Urinary bladder (tissue), 4 donors: ENCODE data around the gene DENND4C. TPM values are rescaled to one million over a fixed set of nuclear protein-coding genes. Genes with fewer than 3 reads are reported as not detected.
"Not testable (repeated sequence)": the region's sequence is repeated elsewhere in the genome, so short reads cannot be mapped to it uniquely, and the experiment has no call there.

Experiments used
- DNase-seq: peaks from one replicate; pipeline ENCODE4 v3.0.0-alpha.2; 2015; ENCODE audit errors: extremely low spot score
- H3K27ac ChIP-seq: one replicate; pipeline ENCODE4 v1.5.1; 2013; ENCODE audit warnings: low read depth, mild to moderate bottlenecking, moderate library complexity
- H3K36me3 ChIP-seq: one replicate; pipeline ENCODE4 v1.6.1; 2013; ENCODE audit warnings: mild to moderate bottlenecking, moderate library complexity; ENCODE audit not compliant: insufficient read depth
- H3K4me1 ChIP-seq: one replicate; pipeline ENCODE4 v1.6.1; 2013; ENCODE audit warnings: mild to moderate bottlenecking, moderate library complexity; ENCODE audit not compliant: insufficient read depth
- H3K4me3 ChIP-seq: one replicate; pipeline ENCODE4 v1.5.1; 2013; ENCODE audit warnings: low read depth, low read length
- WGBS: extraction: QIAGEN DNeasy Blood & Tissue Kit; methylation state at CpG from one replicate; pipeline ENCODE4 v1.1.7; 2013; 5-methylcytosine and 5-hydroxymethylcytosine counted together
- polyA plus RNA-seq: library from polyadenylated mRNA; stranded (reverse); fragments of 200-250 nt; gene quantifications from one replicate; pipeline ENCODE4 v1.2.3, GENCODE V29; 2013
- total RNA-seq: library from RNA; depleted of rRNA; stranded (reverse); fragments of >200 nt; gene quantifications from one replicate; pipeline ENCODE4 v1.2.3, GENCODE V29; 2014
- donor health status: healthy with polysubstance abuse.
- donor health status: healthy.

Gene DENND4C
- total RNA-seq (196 TPM), polyA plus RNA-seq (27.7 TPM)

DNA sequence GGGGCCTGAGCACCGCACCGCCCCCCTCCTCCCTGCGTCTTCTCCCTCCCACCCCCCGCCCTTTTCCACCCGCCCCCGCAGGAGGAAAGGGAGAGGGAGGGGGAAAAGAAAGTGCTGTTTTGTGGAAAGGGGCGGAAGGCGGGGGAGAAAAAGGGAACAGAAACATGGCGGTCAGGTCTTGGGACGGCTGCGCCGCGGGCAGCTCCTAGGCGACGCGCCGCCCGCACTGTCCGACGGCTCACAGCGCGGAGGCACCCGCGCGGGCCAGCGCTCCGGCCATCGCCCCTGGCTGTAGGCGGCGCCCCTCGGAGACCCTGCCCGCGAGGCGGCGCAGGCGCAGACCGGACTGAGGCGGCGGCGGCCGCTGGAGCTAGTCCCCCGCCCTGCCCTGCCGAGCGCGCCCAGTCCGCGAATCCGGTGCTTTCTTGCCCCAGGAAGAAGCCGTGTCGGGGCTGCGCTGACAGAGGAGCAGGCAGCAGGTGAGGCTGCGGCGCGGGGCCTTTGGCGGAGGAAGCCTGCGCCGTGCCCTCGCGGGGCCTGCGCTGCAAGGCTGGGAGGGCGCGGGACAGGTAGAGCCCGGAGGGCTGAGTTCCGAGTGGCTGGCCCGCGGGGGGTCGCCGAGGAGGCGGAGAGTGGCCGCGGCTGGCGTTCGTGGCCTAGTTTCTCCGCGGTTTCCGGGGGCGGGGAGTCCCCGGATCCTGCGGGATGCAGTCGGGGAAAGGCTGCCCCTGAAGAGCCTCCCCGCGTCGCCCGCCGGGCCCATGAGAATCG lies at the start of gene DENND4C:
TSS of gene DENND4C (plus strand) at position 339 of the 771 bp plus-strand sequence. CDS start 45,482 bp downstream, outside the sequence.
- WGBS, result under 1% methylated on average over 86 of the region's 86 CpGs
- peak within 1 kb of the TSS; percentile 95 for H3K4me3 ChIP-seq
- H3K27ac ChIP-seq, result peak within 1 kb of the TSS; percentile 99
- peak; percentile 68 for DNase-seq
- no peaks in the 10 kb centered on the region for H3K36me3 ChIP-seq
- no peaks in the 10 kb centered on the region for H3K4me1 ChIP-seq

DNA sequence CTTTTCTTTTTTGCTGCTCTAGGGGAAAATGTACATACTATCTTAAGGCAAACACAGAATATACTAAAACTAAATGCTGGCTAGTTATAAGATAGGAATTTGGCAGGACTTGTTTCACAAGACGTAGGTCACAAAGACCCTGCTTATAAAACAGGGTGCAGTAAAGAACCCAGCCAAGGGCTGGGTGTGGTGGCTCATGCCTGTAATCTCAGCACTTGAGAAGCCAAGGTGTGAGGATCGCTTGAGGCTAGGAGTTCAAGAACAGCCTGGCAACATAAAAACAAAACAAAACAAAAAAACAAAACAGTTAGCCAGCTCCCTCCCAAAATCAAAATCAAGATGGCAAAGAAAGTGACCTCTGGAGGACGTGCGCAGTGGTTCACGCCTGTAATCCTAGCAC lies 49.5 kb upstream of the DENND4C start:
- H3K4me1 ChIP-seq, result no peaks in the 10 kb centered on the region
- H3K27ac ChIP-seq, result no peak overlapping the region
- no peak for DNase-seq
- no peak overlapping the region for H3K4me3 ChIP-seq
- no peaks in the 10 kb centered on the region for H3K36me3 ChIP-seq
- WGBS, result 69% methylated on average over 5 of the region's 5 CpGs

DNA sequence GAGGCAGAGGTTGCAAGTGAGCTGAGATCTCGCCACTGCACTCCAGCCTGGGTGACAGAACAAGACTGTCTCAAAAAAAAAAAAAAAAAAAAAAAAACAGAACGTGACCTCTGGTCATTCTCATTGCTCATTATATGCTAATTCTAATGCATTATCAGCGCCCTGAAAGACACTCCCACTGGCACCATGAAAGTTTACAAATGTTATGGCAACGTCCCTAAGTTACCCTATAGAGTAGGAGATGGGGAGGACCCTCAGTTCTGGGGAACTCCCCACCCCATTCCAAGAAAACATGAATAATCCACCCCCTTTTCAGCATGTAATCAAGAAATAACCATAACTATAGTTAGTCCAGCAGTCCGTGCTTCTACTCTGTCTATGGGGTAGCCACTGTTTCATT lies 48.9 kb upstream of the DENND4C start:
- Histone ChIP-seq H3K4me3 (no peak overlapping the region), H3K4me1 (no peaks in the 10 kb centered on the region), H3K36me3 (no peaks in the 10 kb centered on the region), H3K27ac (peak overlapping the region; percentile 32)
- WGBS, result 84% methylated on average over 5 of the region's 5 CpGs
- DNase-seq, result no peak

DNA sequence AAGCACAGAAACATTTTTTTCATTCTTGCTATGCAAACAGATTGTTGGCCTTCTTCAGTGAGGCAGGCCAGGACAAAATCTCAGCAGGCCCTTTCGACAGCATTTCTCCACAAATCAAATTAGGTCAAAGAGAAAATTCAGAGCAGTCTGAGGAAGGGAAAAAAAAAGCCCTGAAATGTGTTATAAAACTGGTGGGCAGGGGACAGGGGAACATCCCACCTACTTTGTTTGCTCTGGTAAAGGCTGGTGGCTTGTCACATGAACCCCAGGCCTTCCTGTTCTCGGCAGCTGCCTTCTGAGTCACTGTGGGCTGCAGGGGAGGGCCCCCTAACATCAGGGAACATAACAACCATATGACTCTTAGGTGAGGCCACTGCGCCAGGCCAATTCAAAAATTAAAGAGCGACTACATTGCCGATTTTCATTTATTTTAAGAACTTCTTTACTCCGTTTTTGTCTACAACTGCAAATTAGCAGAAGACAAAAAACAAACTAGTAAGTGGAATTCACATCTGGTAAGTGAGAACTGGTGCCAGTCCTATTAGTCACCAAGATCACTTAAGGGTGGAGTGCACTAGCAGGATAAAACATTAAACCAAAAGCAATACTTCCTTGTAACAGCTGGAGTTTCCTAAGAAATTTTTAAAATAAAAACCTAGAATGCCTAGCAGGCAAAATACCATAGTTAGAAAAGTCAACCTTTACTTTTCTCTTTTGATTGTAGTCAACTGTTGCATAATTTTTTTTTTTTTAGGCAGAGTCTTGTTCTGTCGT lies 46.2 kb upstream of the DENND4C start:
- 13% methylated on average over 7 of the region's 7 CpGs for WGBS
- DNase-seq, result no peak
- H3K36me3 ChIP-seq, result no peaks in the 10 kb centered on the region
- peak overlapping the region; percentile 89 for H3K27ac ChIP-seq
- no peaks in the 10 kb centered on the region for H3K4me1 ChIP-seq
- no peak overlapping the region for H3K4me3 ChIP-seq

DNA sequence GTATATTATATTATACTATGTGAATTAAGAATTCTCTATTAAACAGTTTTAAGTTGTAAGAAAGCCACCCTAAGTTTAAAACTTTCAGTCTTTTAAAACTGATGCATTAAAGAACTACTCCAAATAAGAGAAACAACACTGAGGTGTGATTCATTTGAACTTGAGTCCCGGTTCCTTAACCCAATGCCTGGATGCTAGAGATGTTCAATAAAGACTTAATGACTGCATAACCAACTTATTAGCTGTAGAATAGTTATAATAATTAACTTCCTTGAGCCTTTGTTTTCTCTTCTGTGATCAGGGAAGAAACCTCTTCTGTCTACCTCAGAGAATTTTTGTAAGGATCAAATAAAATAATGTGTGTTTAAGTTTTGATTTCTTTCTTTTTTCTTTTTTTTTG lies 45.3 kb upstream of the DENND4C start:
- H3K27ac ChIP-seq, result peak overlapping the region; percentile 80
- WGBS, result 81% methylated on average over 1 of the region's 1 CpG

DNA sequence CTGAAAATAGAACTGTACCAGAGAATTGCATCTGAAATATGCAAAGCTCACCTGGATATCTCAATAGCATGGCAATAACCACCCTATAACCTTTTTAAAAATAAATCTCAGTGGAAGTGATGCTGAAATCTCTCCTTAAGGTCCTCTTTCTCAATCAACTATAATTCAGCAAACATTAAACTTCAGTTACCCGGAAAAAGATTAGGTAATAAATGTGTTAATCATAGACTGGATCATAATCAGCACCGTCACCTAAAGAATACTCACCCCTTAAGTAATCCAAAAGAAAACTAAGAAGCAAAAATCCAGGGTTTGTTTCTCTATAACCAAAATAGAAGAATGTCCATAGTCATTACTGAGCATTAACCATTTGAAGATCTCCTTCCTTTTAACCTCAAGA lies 44.3 kb upstream of the DENND4C start:
- Histone ChIP-seq H3K4me1 (no peaks in the 10 kb centered on the region), H3K27ac (no peak overlapping the region), H3K4me3 (no peak overlapping the region), H3K36me3 (no peaks in the 10 kb centered on the region)
- no peak for DNase-seq
- WGBS, result 80% methylated on average over 2 of the region's 2 CpGs

More for the DNA sequence above, 45.3 kb upstream of the DENND4C start:
- Histone ChIP-seq H3K36me3 (no peaks in the 10 kb centered on the region), H3K4me3 (no peak overlapping the region), H3K4me1 (no peaks in the 10 kb centered on the region)
- DNase-seq, result no peak

DNA sequence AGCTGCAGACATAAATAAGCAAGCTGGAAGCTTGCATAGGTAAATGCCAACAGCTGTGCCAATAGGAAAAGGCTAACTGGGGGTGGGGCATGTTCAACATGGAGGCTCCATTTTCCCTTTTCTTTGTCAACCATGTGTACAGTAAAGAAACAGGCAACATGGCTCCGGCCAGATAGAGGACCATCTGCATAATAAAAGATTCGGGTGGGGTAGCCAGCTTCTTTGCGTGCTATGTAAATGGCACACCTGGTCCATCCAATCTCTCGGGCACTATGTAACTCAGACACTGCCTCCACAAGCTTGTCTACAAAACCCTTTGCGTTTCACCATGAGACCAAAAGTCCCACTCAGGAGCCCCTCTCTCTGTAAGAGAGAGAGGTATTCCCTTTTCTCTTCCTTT lies 41.7 kb upstream of the DENND4C start:
- Histone ChIP-seq H3K4me1 (no peaks in the 10 kb centered on the region), H3K27ac (no peak overlapping the region), H3K4me3 (no peak overlapping the region), H3K36me3 (no peaks in the 10 kb centered on the region)
- DNase-seq, result no peak
- 96% methylated on average over 5 of the region's 5 CpGs for WGBS

DNA sequence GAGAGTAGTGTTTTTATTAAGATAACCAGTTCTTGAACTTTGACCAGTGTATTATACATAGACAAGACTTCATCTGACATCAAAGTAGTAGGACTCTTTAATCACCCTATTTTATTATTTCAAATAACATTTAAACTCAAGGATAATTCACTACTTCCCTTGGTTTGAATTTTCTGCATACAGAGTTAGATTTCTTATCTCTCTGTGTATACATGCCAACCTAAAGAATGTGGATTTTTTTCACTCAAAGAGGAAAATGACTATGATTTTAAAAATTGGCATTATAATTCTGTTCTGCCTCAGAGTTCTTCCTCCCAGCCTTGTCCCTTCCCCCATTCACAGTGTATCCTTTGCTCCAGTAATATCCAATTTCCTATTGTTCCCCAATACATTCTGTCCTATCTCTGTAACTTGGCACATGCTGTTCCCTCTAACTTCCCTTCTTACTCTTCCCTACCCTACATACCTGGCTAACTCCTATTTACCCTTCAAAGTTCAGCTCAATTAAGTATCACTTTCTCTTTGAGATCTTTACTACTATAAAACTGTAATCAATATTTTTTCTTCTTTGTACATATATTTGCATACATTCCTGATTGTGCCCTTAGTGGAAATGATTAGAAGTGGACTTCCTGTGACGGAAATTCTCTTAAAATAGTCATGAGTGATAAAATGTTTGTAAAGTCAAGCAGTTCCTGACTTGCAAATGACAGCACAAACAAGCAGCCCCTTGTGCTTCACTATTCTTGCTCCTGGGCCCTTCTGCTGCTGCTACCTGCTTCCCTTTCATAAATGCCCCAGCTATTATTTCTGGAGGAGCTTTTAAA lies 38.1 kb upstream of the DENND4C start:
- Histone ChIP-seq H3K4me1 (no peaks in the 10 kb centered on the region), H3K27ac (no peak overlapping the region), H3K4me3 (no peak overlapping the region), H3K36me3 (no peaks in the 10 kb centered on the region)
- 71% methylated on average over 1 of the region's 1 CpG for WGBS
- no peak for DNase-seq

DNA sequence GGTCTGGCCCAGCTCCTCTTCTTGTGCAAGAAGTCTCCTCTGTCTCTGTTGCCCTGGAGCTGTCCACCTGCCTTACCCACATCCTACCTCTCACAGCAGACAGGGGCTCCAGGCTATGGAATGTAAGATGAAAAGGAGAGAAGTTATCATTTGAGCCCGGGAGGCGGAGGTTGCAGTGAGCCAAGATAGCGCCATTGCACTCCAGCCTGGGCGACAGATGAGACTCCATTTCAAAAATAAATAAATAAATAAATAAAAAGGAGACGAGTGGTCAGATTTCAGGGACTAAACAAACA lies 37.5 kb upstream of the DENND4C start:
- Histone ChIP-seq H3K4me1 (no peaks in the 10 kb centered on the region), H3K4me3 (no peak overlapping the region), H3K27ac (no peak overlapping the region), H3K36me3 (no peaks in the 10 kb centered on the region)
- 85% methylated on average over 5 of the region's 5 CpGs for WGBS
- no peak for DNase-seq

DNA sequence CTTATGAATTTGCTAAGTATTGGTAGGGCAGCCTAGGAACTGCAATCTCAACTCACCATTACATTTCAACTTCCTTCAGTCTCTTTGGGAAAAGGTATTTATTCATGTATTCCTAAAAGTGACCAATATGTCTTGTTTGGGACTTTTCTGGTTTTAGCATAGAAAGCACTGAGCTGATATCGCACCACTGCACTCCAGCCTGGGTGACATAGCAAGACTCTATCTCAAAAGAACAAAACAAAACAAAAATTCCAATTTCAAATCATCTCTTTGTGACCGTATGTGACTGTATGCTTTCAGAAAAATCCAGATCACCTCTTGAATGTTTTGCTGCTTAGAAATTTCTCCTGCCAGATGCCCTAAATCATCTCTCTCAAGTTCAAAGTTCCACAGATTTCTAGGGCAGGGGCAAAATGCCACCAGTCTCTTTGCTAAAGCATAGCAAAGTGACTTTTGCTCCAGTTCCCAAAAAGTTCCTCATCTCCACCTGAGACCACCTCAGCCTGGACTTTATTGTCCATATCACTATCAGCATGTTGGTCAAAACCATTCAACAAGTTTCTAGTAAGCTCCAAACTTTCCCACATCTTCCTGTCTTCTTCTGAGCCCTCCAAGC lies 37.0 kb upstream of the DENND4C start:
- DNase-seq, H3K27ac ChIP-seq, H3K4me3 ChIP-seq, H3K4me1 ChIP-seq, H3K36me3 ChIP-seq: not testable (repeated sequence)
- 96% methylated on average over 2 of the region's 2 CpGs for WGBS

DNA sequence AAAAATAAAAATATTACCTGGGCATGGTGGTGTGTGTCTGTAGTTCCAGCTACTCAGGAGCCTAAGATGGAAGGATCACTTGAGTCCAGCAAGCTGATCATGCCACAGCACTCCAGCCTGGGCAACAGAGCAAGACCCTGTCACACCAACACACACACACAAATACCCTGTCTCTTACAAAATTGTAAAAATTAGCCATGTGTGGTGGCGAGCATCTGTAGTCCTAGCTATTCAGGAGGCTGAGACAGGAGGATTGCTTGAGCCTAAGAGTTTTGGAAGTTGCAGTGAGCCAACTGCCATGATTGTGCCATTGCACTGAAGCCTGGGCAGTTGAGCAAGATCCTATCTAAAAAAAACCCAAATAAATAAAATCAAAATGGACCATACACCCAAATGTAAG lies 32.1 kb upstream of the DENND4C start:
- DNase-seq, result no peak
- WGBS, result 97% methylated on average over 1 of the region's 1 CpG
- Histone ChIP-seq H3K4me1 (peaks cover 1% of the 10 kb centered on the region), H3K4me3 (no peak overlapping the region), H3K27ac (no peak overlapping the region), H3K36me3 (no peaks in the 10 kb centered on the region)

DNA sequence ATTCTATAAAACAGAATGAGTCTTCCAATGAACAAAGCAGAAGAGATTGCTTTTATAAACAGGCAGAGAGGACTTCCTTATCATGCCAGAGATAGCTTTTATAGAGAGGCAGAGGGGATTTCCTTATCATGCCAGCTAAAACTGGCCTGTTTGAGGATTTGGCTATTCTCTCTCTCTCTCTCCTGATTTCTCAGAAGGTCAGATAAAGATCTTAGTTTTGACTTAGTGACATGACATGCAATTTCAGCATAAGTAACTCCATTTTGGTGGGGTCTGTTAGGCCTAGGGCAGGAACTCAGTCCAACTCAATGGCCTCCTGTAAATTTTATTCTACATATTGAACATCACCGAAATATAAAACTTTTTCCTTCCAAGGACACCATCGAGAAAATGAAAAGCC lies 31.5 kb upstream of the DENND4C start:
- Histone ChIP-seq H3K4me1 (peaks cover 1% of the 10 kb centered on the region), H3K4me3 (no peak overlapping the region), H3K36me3 (no peaks in the 10 kb centered on the region), H3K27ac (no peak overlapping the region)
- WGBS, result 78% methylated on average over 2 of the region's 2 CpGs
- no peak for DNase-seq

DNA sequence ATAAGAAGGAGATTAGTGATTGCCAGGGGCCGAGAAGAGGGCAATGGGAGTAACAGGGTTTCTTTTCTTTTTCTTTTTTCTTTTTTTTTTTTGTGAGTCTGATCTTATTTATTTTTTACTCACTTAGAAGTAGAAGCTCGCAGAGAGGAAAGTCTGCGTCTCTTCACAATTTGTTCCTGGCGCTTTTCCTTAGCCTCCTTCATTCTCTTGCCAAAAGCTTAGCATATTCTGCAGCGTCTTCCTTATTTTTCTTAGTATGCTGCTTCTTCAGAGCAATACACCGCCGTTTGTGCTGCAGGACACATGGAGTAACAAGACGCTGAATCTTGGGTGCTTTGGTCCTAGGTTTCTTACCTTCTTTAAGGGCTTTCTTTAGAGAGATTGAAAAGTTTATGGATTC lies 30.3 kb upstream of the DENND4C start:
- 28% methylated on average over 8 of the region's 8 CpGs for WGBS
- Histone ChIP-seq H3K36me3 (no peaks in the 10 kb centered on the region), H3K27ac (no peak overlapping the region), H3K4me3 (no peak overlapping the region), H3K4me1 (peaks cover 1% of the 10 kb centered on the region)
- no peak for DNase-seq
